Measurements from ENCODE around the gene ETS2. TPM values are rescaled to one million over a fixed set of nuclear protein-coding genes. Genes with fewer than 3 reads are reported as not detected.

Gene ETS2
- total and polyA plus RNA-seq, 2 of the 8 experiments (the other 6 are each of a cell fraction or from before 2014, with no cell fraction given), result 11.0 to 45.1 TPM

GRCh38 chr21:38785483-38785882 lies 20.2 kb upstream of the ETS2 start:
- no peaks in the 10 kb centered on the region for H3K23me2 ChIP-seq (ENCODE audit: low read depth, low read length)
- ChIA-PET CTCF (ENCODE audit: partially characterized antibody) (no interaction called here), POLR2A (ENCODE audit: partially characterized antibody) (interaction anchor here (1.3 kb wide), 1 partner anchor 17 kb away, joined by 4 read pairs; no protein-coding TSS in a partner anchor)
- no peak overlapping the region for H2AK5ac ChIP-seq (ENCODE audit: low read depth, low read length)
- H3K4ac ChIP-seq (replicated peaks; ENCODE audit: insufficient read length, low read depth, low read length), result no peak overlapping the region
- FAIRE-seq (no peak), DNase-seq (ENCODE audit: low read depth in 1 of 2, low spot score in 2 of 2) (no peak)
- peaks cover 7 to 9% of the 10 kb centered on the region in 2 experiments; a peak in 2 of 4 replicates for H3K9me3 ChIP-seq (ENCODE audit: insufficient read depth in 2 of 2, low read depth in 1 of 2, low read length in 1 of 2)
- peaks cover 0 to 4% (median 2%) of the 10 kb centered on the region in 4 experiments; a peak in 2 of 7 replicates for H3K4me1 ChIP-seq (replicated peaks in 1 of 4; ENCODE audit: control insufficient read depth in 3 of 4, insufficient read depth in 4 of 4, low read length in 3 of 4)
- no peak overlapping the region for H3K56ac ChIP-seq (replicated peaks; ENCODE audit: insufficient read length, low read depth, low read length)
- TF ChIP-seq JUND (IDR thresholded peaks at IDR 0.05; ENCODE audit: low read length), result no peak
- 90% methylated on average over 1 of the region's 1 CpG; no CpG with 5 or more reads in 1 of the 2 experiments for WGBS, 2 experiments (ENCODE audit: extremely low coverage in 1 of 2, insufficient coverage in 1 of 2, insufficient read length in 1 of 2, insufficient replicate concordance in 2 of 2, low coverage in 1 of 2, low lambda C conversion rate in 2 of 2, missing lambda C conversion rate in 1 of 2)
- H3K4me2 ChIP-seq (ENCODE audit: insufficient read depth in 1 of 2, low read depth in 2 of 2, low read length in 2 of 2), result no peak overlapping the region
- H4K8ac ChIP-seq (ENCODE audit: extremely low read depth, insufficient read depth, low read length), result no peak overlapping the region
- H3K79me1 ChIP-seq (ENCODE audit: low read depth, low read length), result no peaks in the 10 kb centered on the region
- no peaks in the 10 kb centered on the region for H4K20me1 ChIP-seq (replicated peaks in 1 of 2; ENCODE audit: control insufficient read depth in 1 of 2, insufficient read depth in 2 of 2, low read length in 2 of 2)
- no peak overlapping the region for H2BK5ac ChIP-seq (ENCODE audit: low read depth, low read length)
- H3K4me3 ChIP-seq (ENCODE audit: extremely low read depth in 1 of 4, insufficient read depth in 2 of 4, low read depth in 3 of 4, low read length in 4 of 4), result no peak overlapping the region
- H3K79me2 ChIP-seq (ENCODE audit: control insufficient read depth in 1 of 2, insufficient read depth in 2 of 2, low read length in 2 of 2), result no peaks in the 10 kb centered on the region
- H2BK20ac ChIP-seq (ENCODE audit: low read length), result no peak overlapping the region
- no peaks in the 10 kb centered on the region for H3K27me3 ChIP-seq (replicated peaks in 1 of 4; ENCODE audit: control insufficient read depth in 3 of 4, extremely low read depth in 1 of 4, insufficient read depth in 3 of 4, low read length in 3 of 4)
- no peak overlapping the region for H3K9ac ChIP-seq (replicated peaks in 1 of 4; ENCODE audit: extremely low read depth in 1 of 4, low read depth in 3 of 4, low read length in 3 of 4)
- H3K36me3 ChIP-seq (ENCODE audit: control insufficient read depth in 2 of 4, insufficient read depth in 4 of 4, low read length in 3 of 4), result no peaks in the 10 kb centered on the region
- H2AFZ ChIP-seq (ENCODE audit: low read length), result no peak overlapping the region
- no peak overlapping the region for H2BK120ac ChIP-seq (replicated peaks; ENCODE audit: low read depth, low read length)
- no peak overlapping the region for H4K91ac ChIP-seq (replicated peaks; ENCODE audit: insufficient read length, low read length)
- no peak overlapping the region for H3K18ac ChIP-seq (ENCODE audit: extremely low read depth, low read length)
- H3K27ac ChIP-seq (ENCODE audit: low read depth, low read length), result no peak overlapping the region
- H2BK12ac ChIP-seq (ENCODE audit: low read depth, low read length), result no peak overlapping the region
- H4K5ac ChIP-seq (ENCODE audit: insufficient read length, low read depth, low read length), result no peak overlapping the region
- no peak overlapping the region for H2BK15ac ChIP-seq (ENCODE audit: low read length)
- no peak overlapping the region for H3K14ac ChIP-seq (ENCODE audit: insufficient read length)
- H3K23ac ChIP-seq (ENCODE audit: insufficient read length), result no peak overlapping the region
